ENCODE measurements around the gene CD226. TPM values are rescaled to one million over a fixed set of nuclear protein-coding genes. Genes with fewer than 3 reads are reported as not detected.

The CD226 gene
- total and polyA plus RNA-seq, 2 of the 13 experiments (the other 11 are each of a cell fraction or from before 2014, with no cell fraction given) = 0.13 to 0.77 TPM

DNA sequence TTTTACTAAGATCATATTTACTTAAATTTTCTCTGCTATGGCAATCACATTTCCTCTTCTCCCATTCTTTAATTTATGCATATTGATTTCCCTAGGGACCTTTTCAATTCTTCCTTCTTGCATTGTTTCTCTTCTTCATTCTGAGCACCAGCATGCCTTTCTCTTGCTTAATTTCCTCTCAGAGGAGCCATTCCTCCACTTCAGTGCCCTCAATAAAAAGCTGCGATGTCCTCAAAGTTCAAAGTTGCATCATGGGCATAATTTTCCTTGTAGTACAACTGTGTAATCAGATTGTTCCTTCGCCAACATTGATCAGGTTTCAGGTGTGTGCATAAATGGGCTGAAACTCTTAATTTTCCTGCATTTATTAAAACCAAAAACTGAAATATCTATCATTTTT lies 21.8 kb upstream of the CD226 start (continued):
- no peak for TF ChIP-seq KDM5A (IDR thresholded peaks at IDR 0.05; ENCODE audit: borderline replicate concordance, low read length)
- no peak for TF ChIP-seq ZFYVE20 (CRISPR knock-in tag; IDR thresholded peaks at IDR 0.05; ENCODE audit: borderline replicate concordance, low read depth)
- TF ChIP-seq ZSCAN29 (CRISPR knock-in tag; conservative IDR thresholded peaks at IDR 0.05) = no peak

GRCh38 chr18:69968039-69968438 lies 20.4 kb upstream of the CD226 start:
- 82% methylated on average over 3 of the region's 8 CpGs for WGBS (ENCODE audit: low lambda C conversion rate)
- in situ Hi-C loops (cut with HindIII; ENCODE audit: extremely low pct_ligation_motif_present, low pct_unique_long_range_greater_than_20kb) (no loop called here), intact Hi-C loops (cut with micrococcal nuclease; ENCODE audit: unreplicated experiment) (no loop called here)
- TF ChIP-seq SP1 (IDR thresholded peaks at IDR 0.05) (no peak), SP1 (CRISPR knock-in tag; IDR thresholded peaks at IDR 0.05) (no peak), CREB1 (IDR thresholded peaks at IDR 0.05) (no peak), CREB1 (CRISPR knock-in tag; IDR thresholded peaks at IDR 0.05) (no peak), AFF4 (CRISPR knock-in tag; IDR thresholded peaks at IDR 0.05) (no peak), IRF2 (CRISPR knock-in tag; IDR thresholded peaks at IDR 0.05) (no peak), ESRRA (CRISPR knock-in tag; IDR thresholded peaks at IDR 0.05; ENCODE audit: low read depth) (no peak)
- Histone ChIP-seq H3K9me3 (ENCODE audit: low read length) (peaks cover 12% of the 10 kb centered on the region), H3K4me2 (ENCODE audit: low read depth, low read length) (no peak overlapping the region), H3K4me1 (ENCODE audit: insufficient read depth, low read length) (no peaks in the 10 kb centered on the region), H3K36me3 (replicated peaks in 1 of 2; ENCODE audit: control insufficient read depth in 1 of 2, insufficient read depth in 2 of 2, low read length in 2 of 2) (no peaks in the 10 kb centered on the region), H3K4me3 (replicated peaks in 1 of 3; ENCODE audit: insufficient read depth in 1 of 3, low read depth in 2 of 3, low read length in 3 of 3) (no peak overlapping the region), H3K27me3 (ENCODE audit: control insufficient read depth in 1 of 2, insufficient read depth in 2 of 2, low read length in 2 of 2) (no peaks in the 10 kb centered on the region), H4K20me1 (ENCODE audit: insufficient read depth, low read length) (no peaks in the 10 kb centered on the region), H3K79me2 (ENCODE audit: insufficient read depth, low read length) (no peaks in the 10 kb centered on the region), H3K9ac (ENCODE audit: insufficient read depth, low read depth, low read length) (no peak overlapping the region), H2AFZ (ENCODE audit: low read length) (no peak overlapping the region), H3K27ac (ENCODE audit: extremely low read length, insufficient read depth, low read length) (no peak overlapping the region)
- ChIA-PET POLR2A (no interaction called here), CTCF (ENCODE audit: low intra/inter-chr PET ratio, low total read pairs) (no interaction called here)
- BruUV-seq (replicated peaks) = no TSS peak
- ATAC-seq (no peak), FAIRE-seq (no peak), DNase-seq (ENCODE audit: low spot score) (no peak)
